NCI-H774 (cell line): ENCODE results near the gene PTPDC1.

Source experiments
- DNase-seq: peaks from one replicate; lab custom pipeline; 2025; lab: John Stamatoyannopoulos, UW

PTPDC1 gene, protein sequence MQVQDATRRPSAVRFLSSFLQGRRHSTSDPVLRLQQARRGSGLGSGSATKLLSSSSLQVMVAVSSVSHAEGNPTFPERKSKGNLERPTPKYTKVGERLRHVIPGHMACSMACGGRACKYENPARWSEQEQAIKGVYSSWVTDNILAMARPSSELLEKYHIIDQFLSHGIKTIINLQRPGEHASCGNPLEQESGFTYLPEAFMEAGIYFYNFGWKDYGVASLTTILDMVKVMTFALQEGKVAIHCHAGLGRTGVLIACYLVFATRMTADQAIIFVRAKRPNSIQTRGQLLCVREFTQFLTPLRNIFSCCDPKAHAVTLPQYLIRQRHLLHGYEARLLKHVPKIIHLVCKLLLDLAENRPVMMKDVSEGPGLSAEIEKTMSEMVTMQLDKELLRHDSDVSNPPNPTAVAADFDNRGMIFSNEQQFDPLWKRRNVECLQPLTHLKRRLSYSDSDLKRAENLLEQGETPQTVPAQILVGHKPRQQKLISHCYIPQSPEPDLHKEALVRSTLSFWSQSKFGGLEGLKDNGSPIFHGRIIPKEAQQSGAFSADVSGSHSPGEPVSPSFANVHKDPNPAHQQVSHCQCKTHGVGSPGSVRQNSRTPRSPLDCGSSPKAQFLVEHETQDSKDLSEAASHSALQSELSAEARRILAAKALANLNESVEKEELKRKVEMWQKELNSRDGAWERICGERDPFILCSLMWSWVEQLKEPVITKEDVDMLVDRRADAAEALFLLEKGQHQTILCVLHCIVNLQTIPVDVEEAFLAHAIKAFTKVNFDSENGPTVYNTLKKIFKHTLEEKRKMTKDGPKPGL

DNA sequence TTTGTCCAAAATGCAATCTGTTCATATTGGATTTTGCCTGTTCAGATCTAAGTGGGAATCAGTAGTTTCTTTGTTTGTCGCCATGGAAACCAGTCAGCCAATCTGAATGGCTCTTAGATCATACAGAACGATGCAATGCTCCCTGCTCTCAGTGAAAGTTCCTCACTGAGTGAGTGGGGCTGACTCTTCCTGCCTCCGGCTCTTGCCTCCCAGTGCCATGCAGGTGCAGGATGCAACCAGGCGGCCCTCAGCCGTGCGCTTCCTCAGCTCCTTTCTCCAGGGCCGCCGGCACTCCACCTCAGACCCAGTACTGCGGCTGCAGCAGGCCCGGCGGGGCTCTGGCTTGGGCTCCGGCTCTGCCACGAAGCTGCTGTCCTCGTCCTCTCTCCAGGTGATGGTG, at the start of gene PTPDC1:
Gene PTPDC1 (plus strand): TSS at position 151 of the 400 bp plus-strand sequence. CDS start 67 bp downstream, at position 218.
- no peak for DNase-seq

GRCh38 chr9:94034511-94034910, 49.8 kb upstream of the PTPDC1 start:
- no peak for DNase-seq

DNA sequence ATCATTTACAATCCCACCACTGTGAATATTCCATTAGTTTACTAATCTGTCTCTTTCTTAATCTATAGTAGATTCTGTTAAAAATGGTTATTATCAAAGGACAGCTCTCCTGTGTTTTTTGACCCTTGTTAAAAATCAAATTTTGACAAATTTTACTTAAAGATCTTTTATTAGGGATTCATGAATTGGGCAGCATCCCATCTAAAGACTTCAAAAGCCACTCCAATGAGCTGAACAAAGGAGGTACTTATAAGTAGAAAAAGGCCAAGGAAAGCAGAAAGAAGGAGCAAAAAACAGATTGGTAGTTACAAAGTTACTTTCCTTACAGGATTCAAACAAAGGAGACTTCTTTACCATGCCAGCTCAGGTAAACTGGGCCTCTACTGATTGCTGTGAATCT, 44.5 kb upstream of the PTPDC1 start:
- DNase-seq, result no peak

- no peak for DNase-seq
Measured at GRCh38 chr9:94042516-94043360, 41.5 kb upstream of the PTPDC1 start.

GRCh38 chr9:94054716-94055115, 29.5 kb upstream of the PTPDC1 start:
- DNase-seq, result no peak

- peak; percentile 39 for DNase-seq
Measured at GRCh38 chr9:94056442-94056974, 27.8 kb upstream of the PTPDC1 start.

GRCh38 chr9:94057918-94058317, 26.3 kb upstream of the PTPDC1 start:
- DNase-seq, result no peak

DNA sequence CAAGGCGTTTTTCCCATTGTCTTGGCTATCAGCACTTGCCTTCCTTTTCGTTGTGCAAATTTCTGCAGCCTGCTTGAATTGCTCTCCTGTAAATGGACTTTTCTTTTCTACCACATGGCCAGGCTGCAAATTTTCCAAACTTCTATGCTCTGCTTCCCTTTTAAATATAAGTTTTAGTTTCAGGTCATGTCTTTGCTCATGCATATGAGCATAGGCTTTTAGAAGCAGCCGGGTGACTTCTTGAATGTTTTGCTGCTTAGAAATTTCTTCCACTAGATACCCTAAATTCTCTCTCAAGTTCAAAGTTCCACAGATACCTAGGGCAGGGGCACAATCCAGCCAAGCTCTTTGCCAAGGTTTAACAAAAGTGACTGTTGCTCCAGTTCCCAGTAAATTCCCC, 22.4 kb upstream of the PTPDC1 start:
- no peak for DNase-seq

DNA sequence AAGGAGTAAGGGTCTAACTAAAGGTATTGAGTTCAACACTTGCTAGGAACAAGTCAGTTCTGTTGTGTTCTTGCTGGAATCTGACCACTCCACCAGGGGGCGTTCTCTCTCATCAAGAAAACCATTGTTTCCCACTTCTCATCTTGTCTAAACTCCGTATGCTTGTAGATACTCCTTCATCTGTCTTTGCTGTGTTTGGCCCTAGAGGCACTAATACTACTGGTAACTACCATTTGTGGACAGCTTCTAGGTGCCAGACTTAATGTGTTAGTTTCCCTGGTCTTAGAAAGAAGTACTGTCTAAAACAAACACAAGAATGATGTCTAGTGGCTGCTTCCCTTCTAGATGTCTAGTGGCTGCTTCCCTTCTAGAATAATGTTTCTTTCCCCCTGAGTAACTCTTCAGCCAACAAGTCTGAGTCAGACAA, 18.7 kb upstream of the PTPDC1 start:
- peak; percentile 50 for DNase-seq

GRCh38 chr9:94068257-94068656, 16.0 kb upstream of the PTPDC1 start:
- DNase-seq, result no peak

GRCh38 chr9:94076557-94076956, 7.7 kb upstream of the PTPDC1 start:
- DNase-seq, result no peak

DNA sequence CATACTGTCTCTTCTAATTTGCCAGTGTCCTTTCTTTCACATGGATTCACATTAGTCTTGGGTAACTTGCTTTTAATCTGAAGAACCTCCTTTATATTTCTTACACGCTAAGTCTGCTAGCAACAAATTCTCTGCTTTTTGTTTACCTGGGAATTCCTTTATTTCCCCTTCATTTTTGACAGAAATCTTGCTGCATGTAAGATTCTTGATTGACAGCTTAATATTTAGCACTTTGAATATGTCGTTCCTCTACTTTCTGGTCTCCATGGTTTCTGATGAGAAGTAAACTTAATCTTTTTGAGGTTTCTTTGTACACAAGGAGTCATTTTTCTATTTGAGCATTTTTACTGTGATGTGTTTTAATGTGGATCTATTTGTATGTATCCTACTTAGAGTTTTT, 6.2 kb upstream of the PTPDC1 start:
- DNase-seq, result no peak

DNA sequence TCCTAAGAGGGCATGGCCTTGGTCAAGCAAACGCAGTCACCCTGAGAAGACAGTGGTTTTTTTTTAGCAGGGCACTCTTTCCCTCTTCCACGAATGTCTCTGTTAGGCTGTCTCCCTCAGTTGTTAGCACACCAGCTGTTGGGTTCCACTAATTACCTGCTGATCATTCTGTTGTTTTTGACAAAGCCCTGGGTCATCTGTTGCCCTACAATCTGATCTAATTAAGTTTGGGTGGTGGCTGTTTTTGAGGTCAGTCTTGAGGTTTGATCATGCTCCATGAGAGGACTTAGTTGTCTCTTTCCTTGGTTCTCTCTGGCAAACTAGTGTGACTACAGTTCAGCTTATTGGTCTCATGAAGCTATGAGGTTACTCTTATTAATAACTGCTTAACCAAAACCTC, 5.0 kb upstream of the PTPDC1 start:
- no peak for DNase-seq

DNA sequence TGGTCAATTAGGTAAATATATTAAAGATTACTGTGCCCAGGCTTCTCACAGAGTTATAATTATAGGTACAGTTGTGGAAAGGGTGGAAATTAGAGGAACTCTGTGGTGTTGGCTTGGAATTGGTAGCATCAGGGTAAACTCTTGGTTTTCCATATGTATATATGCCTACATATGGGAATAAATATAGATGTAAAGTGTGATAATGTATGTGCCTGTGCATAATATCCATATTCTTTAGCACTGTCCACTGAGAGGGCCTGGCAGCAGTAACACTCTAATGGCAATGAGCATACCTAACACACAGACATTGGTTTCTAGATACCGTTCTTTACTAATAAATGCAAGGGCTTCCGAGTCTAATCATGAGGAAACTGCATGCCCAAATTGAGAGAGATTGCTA, 4.0 kb upstream of the PTPDC1 start:
- DNase-seq, result no peak

DNA sequence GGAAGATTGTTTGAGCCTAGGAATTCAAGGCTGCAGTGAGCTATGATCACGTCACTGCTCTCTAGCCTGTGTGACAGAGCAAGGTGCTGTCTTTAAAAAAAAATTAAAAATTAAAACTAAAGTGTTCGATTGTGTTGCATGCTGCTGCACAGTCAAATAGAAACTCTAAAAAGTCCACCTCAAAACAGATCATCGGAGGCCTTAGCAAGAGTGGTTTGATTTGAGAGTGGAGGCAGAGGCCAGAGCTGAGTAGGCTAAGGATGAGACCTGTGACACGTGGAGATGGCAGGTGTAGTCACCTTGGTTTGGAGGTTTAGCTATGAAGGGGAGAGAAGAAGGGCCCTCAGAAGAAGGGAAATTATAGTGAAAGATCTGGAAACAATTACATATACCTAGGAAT, 2.8 kb upstream of the PTPDC1 start:
- no peak for DNase-seq

GRCh38 chr9:94081864-94082463, 2.3 kb upstream of the PTPDC1 start:
- DNase-seq, result no peak

- no peak for DNase-seq
Measured at GRCh38 chr9:94082553-94082952, 1.7 kb upstream of the PTPDC1 start.

DNA sequence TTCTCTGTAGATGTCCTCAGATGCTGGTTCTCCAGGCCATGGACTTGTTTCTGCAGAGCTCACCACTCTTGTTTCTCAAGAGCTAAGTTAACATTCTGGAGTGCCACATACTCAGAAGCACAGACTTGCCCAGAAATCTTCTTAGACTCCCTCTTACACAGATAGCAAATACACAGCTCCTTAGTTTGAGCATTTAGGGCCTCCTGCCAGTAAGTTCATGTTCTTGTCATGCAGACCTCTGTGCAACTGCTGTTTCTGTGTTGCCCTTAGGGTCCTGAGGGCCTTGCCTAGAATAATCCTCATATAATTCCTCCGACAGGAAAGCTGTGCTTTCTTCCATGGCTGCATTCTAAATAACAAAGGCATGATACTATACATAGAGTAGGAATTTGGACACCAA, 1.3 kb upstream of the PTPDC1 start:
- no peak for DNase-seq

DNA sequence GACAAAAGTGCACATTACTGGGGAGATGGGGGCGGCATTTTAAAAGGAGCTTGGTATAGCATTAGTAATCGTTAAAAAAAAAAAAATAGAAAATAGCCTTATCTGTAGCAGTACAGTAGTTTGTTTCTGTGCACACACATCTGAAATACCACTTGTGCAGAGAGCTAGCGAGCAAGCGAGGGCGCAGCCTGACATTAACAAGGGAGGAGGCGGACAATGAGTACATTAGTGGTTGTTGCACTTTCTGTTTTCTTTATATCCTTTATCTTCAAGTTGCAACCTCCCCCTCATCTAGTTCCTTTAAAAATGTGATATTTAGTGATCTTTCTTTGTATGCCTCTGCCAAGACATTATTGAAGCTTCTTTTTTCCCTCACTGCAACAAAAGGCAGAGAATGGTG, 880 bp upstream of the PTPDC1 start:
- no peak for DNase-seq

GRCh38 chr9:94085062-94085639, 887 bp downstream of the PTPDC1 start:
- DNase-seq, result no peak
